Stimulated activated memory B cell treated with anti-CD40 and anti-IgM and Interleukin-4, amounts not matched to agents 10 μg/mL and 1 μg/mL and 100 μg/mL, for 72 hours (primary cell): ENCODE data around the gene PMM2.
"Not testable (repeated sequence)": the region's sequence is repeated elsewhere in the genome, so short reads cannot be mapped to it uniquely, and the experiment has no call there.

Experiments
- ATAC-seq: fragments of 150-1000 bp; cut with Tn5 transposase; 2 replicates; pipeline ENCODE4 v1.10.0; 2021
- H3K27ac Mint-ChIP-seq: one replicate; pipeline ENCODE4 v1.8.0; 2022; ENCODE audit warnings: mild to moderate bottlenecking, mixed read lengths
- H3K27me3 Mint-ChIP-seq: one replicate; pipeline ENCODE4 v1.8.0; 2022; ENCODE audit warnings: mixed read lengths
- H3K36me3 Mint-ChIP-seq: one replicate; pipeline ENCODE4 v1.8.0; 2022; ENCODE audit warnings: mixed read lengths
- H3K4me1 Mint-ChIP-seq: one replicate; pipeline ENCODE4 v1.8.0; 2022; ENCODE audit warnings: mixed read lengths
- H3K4me3 Mint-ChIP-seq: one replicate; pipeline ENCODE4 v1.8.0; 2022; ENCODE audit warnings: mild to moderate bottlenecking, moderate library complexity, mixed read lengths
- H3K9me3 Mint-ChIP-seq: one replicate; pipeline ENCODE4 v1.8.0; 2022; ENCODE audit warnings: mixed read lengths

PMM2 gene

GRCh38 chr16:8768692-8769091 is 28.9 kb upstream of the PMM2 start:
- Mint-ChIP-seq H3K27me3 (no peaks in the 10 kb centered on the region), H3K4me3 (no peak overlapping the region), H3K27ac (no peak overlapping the region), H3K36me3 (peaks cover 63% of the 10 kb centered on the region), H3K9me3 (no peaks in the 10 kb centered on the region), H3K4me1 (no peaks in the 10 kb centered on the region)
- no peak for ATAC-seq

GRCh38 chr16:8773537-8773936 is 24.1 kb upstream of the PMM2 start:
- no peak overlapping the region for H3K27ac Mint-ChIP-seq
- peaks cover 2% of the 10 kb centered on the region for H3K9me3 Mint-ChIP-seq
- no peak overlapping the region for H3K4me3 Mint-ChIP-seq
- H3K36me3 Mint-ChIP-seq: peaks cover 74% of the 10 kb centered on the region
- no peaks in the 10 kb centered on the region for H3K27me3 Mint-ChIP-seq
- ATAC-seq: no peak
- H3K4me1 Mint-ChIP-seq: no peaks in the 10 kb centered on the region

GRCh38 chr16:8774208-8774607 is 23.4 kb upstream of the PMM2 start:
- Mint-ChIP-seq H3K9me3 (peaks cover 2% of the 10 kb centered on the region), H3K27ac (no peak overlapping the region), H3K36me3 (peaks cover 67% of the 10 kb centered on the region), H3K4me1 (no peaks in the 10 kb centered on the region), H3K4me3 (no peak overlapping the region), H3K27me3 (no peaks in the 10 kb centered on the region)
- no peak for ATAC-seq

GRCh38 chr16:8775359-8775758 is 22.3 kb upstream of the PMM2 start:
- H3K4me1 Mint-ChIP-seq: no peaks in the 10 kb centered on the region
- H3K27me3 Mint-ChIP-seq: no peaks in the 10 kb centered on the region
- no peak overlapping the region for H3K4me3 Mint-ChIP-seq
- peaks cover 2% of the 10 kb centered on the region for H3K9me3 Mint-ChIP-seq
- H3K27ac Mint-ChIP-seq: no peak overlapping the region
- H3K36me3 Mint-ChIP-seq: peaks cover 70% of the 10 kb centered on the region
- no peak for ATAC-seq

DNA sequence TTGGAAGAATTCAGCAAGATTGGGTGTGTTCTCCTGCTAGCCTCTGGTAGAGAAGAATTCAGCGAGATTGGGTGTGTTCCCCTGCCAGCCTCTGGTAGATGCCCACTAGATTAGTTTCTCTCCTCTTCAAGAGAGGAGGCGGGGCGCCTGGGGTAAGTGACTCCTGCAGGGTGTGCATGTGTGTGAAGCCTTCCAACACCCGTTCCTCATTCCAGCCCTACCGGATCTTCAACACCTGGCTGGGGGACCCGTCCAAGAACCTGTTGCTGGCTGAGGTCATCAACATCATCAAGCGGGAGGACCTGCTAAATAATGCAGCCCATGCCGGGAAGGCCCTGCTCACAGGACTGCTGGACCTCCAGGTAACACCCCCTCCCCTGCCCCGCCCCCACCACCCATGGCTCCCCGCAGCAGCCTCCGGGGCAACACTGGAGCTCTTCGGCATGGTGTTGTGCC is 21.5 kb upstream of the PMM2 start:
- no peak overlapping the region for H3K4me3 Mint-ChIP-seq
- H3K36me3 Mint-ChIP-seq: peaks cover 76% of the 10 kb centered on the region
- peaks cover 2% of the 10 kb centered on the region for H3K9me3 Mint-ChIP-seq
- H3K27ac Mint-ChIP-seq: no peak overlapping the region
- H3K27me3 Mint-ChIP-seq: no peaks in the 10 kb centered on the region
- no peaks in the 10 kb centered on the region for H3K4me1 Mint-ChIP-seq
- ATAC-seq: no peak

GRCh38 chr16:8777217-8777616 is 20.4 kb upstream of the PMM2 start:
- peaks cover 69% of the 10 kb centered on the region for H3K36me3 Mint-ChIP-seq
- no peak overlapping the region for H3K27ac Mint-ChIP-seq
- H3K4me1 Mint-ChIP-seq: no peaks in the 10 kb centered on the region

GRCh38 chr16:8781797-8782196 is 15.8 kb upstream of the PMM2 start:
- no peaks in the 10 kb centered on the region for H3K4me1 Mint-ChIP-seq
- peaks cover 2% of the 10 kb centered on the region for H3K9me3 Mint-ChIP-seq
- no peak overlapping the region for H3K4me3 Mint-ChIP-seq
- H3K27ac Mint-ChIP-seq: no peak overlapping the region
- H3K27me3 Mint-ChIP-seq: no peaks in the 10 kb centered on the region
- no peak for ATAC-seq
- H3K36me3 Mint-ChIP-seq: peaks cover 42% of the 10 kb centered on the region

More at GRCh38 chr16:8777217-8777616, 20.4 kb upstream of the PMM2 start:
- no peak for ATAC-seq
- H3K27me3 Mint-ChIP-seq: no peaks in the 10 kb centered on the region
- no peak overlapping the region for H3K4me3 Mint-ChIP-seq
- peaks cover 2% of the 10 kb centered on the region for H3K9me3 Mint-ChIP-seq

GRCh38 chr16:8782673-8783072 is 15.0 kb upstream of the PMM2 start:
- H3K27me3 Mint-ChIP-seq: no peaks in the 10 kb centered on the region
- H3K4me1 Mint-ChIP-seq: no peaks in the 10 kb centered on the region
- no peak overlapping the region for H3K4me3 Mint-ChIP-seq
- ATAC-seq: no peak
- H3K9me3 Mint-ChIP-seq: no peaks in the 10 kb centered on the region
- peaks cover 35% of the 10 kb centered on the region for H3K36me3 Mint-ChIP-seq
- H3K27ac Mint-ChIP-seq: no peak overlapping the region

- H3K36me3 Mint-ChIP-seq: peaks cover 19% of the 10 kb centered on the region
- no peak overlapping the region for H3K4me3 Mint-ChIP-seq
- H3K27ac Mint-ChIP-seq: no peak overlapping the region
- ATAC-seq: no peak
- H3K27me3 Mint-ChIP-seq: no peaks in the 10 kb centered on the region
- H3K9me3 Mint-ChIP-seq: no peaks in the 10 kb centered on the region
- no peaks in the 10 kb centered on the region for H3K4me1 Mint-ChIP-seq
Measured at GRCh38 chr16:8785408-8785807, 12.2 kb upstream of the PMM2 start.

DNA sequence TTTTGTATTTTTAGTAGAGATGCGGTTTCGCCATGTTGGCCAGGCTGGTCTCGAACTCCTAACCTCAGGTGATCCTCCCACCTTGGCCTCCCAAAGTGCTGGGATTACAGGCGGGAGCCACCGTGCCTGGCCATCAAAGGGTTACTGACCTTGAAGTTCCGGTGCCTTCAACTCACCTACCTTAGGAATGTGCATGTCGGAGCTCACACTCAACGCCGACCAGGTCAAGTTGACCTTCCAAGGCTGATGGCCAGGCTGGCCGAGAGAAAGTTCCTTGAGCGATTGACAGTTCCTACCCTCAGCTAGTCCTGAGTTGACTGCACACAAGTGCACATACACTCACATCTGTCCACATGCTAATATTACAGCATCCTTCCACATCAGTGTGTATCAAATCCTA is 11.3 kb upstream of the PMM2 start:
- not testable (repeated sequence) for H3K4me3 Mint-ChIP-seq, H3K4me1 Mint-ChIP-seq, H3K9me3 Mint-ChIP-seq, H3K27me3 Mint-ChIP-seq, H3K27ac Mint-ChIP-seq, ATAC-seq
- H3K36me3 Mint-ChIP-seq: peaks cover 13% of the 10 kb centered on the region

GRCh38 chr16:8788578-8789172 is 9.0 kb upstream of the PMM2 start:
- Mint-ChIP-seq H3K4me1 (peaks cover 6% of the 10 kb centered on the region), H3K9me3 (no peaks in the 10 kb centered on the region), H3K4me3 (no peak overlapping the region), H3K27ac (no peak overlapping the region), H3K27me3 (no peaks in the 10 kb centered on the region), H3K36me3 (no peaks in the 10 kb centered on the region)
- no peak for ATAC-seq

DNA sequence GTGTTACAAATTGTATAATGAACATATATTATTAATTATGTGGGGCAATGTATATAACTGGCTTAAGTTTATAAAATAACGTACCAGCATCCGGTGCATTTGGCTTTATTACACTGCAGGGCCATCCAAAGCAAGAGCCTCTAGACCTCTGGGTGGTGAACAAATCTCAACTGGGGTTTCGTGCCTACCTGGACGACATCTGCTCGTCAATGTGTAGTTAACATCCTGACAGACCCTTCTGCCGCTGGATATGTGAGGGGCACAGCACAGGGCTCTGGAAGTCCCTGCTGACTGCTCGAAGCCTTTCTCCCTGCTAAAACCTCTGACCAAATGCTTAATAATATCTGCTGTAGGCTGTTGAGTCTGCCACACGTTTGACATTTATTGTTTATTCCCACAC is 2.5 kb upstream of the PMM2 start:
- no peak for ATAC-seq
- no peak overlapping the region for H3K4me3 Mint-ChIP-seq
- no peak overlapping the region for H3K27ac Mint-ChIP-seq
- peaks cover 44% of the 10 kb centered on the region for H3K4me1 Mint-ChIP-seq
- H3K36me3 Mint-ChIP-seq: peaks cover 5% of the 10 kb centered on the region
- no peaks in the 10 kb centered on the region for H3K27me3 Mint-ChIP-seq
- no peaks in the 10 kb centered on the region for H3K9me3 Mint-ChIP-seq

- Mint-ChIP-seq H3K27me3 (no peaks in the 10 kb centered on the region), H3K36me3 (peaks cover 5% of the 10 kb centered on the region), H3K4me3 (no peak overlapping the region), H3K27ac (no peak overlapping the region), H3K9me3 (no peaks in the 10 kb centered on the region), H3K4me1 (peaks cover 44% of the 10 kb centered on the region)
- ATAC-seq: no peak
Measured at GRCh38 chr16:8795818-8796217, 1.8 kb upstream of the PMM2 start.

GRCh38 chr16:8796469-8797363 is 923 bp upstream of the PMM2 start:
- peaks cover 9% of the 10 kb centered on the region for H3K36me3 Mint-ChIP-seq
- ATAC-seq: peak; percentile 1
- peaks cover 43% of the 10 kb centered on the region for H3K4me1 Mint-ChIP-seq
- H3K27ac Mint-ChIP-seq: peak overlapping the region; percentile 97
- no peaks in the 10 kb centered on the region for H3K27me3 Mint-ChIP-seq
- no peaks in the 10 kb centered on the region for H3K9me3 Mint-ChIP-seq
- H3K4me3 Mint-ChIP-seq: peak overlapping the region; percentile 94

DNA sequence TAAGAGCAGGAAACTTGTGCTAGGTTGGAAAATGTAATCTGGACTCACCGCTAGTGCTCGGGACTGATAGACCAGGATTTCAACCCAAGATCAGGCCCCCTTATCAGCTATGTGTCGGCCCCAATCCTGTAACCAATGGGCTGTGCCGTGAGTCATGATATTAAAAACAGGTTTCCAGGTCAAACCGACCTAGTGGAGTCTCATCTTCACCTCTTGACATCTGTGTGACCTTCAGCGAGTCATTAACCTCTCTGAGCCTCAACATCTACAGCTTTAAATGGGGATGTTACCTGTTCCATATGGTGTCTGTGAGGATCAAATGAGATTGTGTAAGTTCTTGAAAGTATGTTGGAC is 512 bp downstream of the PMM2 start:
- Mint-ChIP-seq H3K4me1 (peaks cover 38% of the 10 kb centered on the region), H3K27me3 (no peaks in the 10 kb centered on the region), H3K36me3 (peaks cover 23% of the 10 kb centered on the region), H3K4me3 (peak overlapping the region; percentile 94), H3K9me3 (no peaks in the 10 kb centered on the region), H3K27ac (peak overlapping the region; percentile 97)
- peak; percentile 1 for ATAC-seq
